ENCODE measurements around the gene SLC25A46.
"Not testable (repeated sequence)": the region's sequence is repeated elsewhere in the genome, so short reads cannot be mapped to it uniquely, and the experiment has no call there.

Gene SLC25A46

GRCh38 chr5:110707260-110707844, 31.5 kb upstream of the SLC25A46 start:
- Histone ChIP-seq H3K4me3 (ENCODE audit: low read depth, low read length) (no peak overlapping the region), H3K27me3 (peaks cover 6% of the 10 kb centered on the region; the same call in 1 of the 2 replicates)

DNA sequence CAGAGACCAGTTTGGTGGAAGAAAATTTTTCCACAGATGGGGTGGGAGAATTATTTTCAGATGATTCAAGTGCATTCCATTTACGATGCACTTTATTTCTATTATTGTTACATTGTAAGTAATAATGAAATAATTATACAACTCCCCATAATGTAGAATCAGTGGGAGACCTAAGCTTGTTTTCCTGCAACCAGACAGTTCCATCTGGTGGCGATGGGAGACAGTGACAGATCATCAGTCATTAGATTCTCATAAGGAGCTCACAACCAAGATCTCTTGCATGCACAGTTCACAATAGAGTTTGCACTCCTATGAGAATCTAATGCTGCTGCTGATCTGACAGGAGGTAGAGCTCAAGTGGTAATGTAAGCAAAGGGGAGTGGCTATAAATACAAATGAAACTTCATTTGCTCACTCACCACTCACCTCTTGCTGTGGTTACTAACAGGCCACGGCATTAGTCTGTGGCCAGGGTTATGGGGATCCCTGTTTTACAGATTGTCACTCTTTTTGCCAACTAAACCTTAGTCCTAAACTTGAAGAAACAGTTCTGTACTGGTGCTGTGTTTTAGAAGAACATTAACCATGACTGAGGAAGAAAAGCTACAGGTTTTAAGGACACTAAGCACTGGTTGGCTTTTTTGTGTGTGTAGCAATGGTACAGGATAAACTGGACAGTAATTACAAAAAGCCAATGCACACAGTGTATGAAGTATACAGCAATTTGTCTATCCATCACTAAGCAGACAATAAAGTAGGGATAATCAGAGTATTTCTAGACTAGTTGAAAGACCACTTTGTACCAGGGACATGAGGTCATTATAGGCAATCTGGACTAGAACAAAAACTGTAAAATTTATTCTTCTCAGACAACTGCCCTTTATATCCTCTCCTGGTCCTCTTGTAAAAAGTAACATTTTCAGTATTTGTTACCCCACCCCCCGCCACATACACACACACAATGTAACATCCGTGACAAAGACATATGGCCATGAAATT, 22.3 kb upstream of the SLC25A46 start:
- H3K36me3 ChIP-seq = no peaks in the 10 kb centered on the region
- no peaks in the 10 kb centered on the region for H3K27me3 ChIP-seq
- DNase-seq = no peak
- H3K9me3 ChIP-seq = no peaks in the 10 kb centered on the region
- no peak overlapping the region for H3K4me3 ChIP-seq (ENCODE audit: low read depth, low read length)
- TF ChIP-seq, protein P1, sequence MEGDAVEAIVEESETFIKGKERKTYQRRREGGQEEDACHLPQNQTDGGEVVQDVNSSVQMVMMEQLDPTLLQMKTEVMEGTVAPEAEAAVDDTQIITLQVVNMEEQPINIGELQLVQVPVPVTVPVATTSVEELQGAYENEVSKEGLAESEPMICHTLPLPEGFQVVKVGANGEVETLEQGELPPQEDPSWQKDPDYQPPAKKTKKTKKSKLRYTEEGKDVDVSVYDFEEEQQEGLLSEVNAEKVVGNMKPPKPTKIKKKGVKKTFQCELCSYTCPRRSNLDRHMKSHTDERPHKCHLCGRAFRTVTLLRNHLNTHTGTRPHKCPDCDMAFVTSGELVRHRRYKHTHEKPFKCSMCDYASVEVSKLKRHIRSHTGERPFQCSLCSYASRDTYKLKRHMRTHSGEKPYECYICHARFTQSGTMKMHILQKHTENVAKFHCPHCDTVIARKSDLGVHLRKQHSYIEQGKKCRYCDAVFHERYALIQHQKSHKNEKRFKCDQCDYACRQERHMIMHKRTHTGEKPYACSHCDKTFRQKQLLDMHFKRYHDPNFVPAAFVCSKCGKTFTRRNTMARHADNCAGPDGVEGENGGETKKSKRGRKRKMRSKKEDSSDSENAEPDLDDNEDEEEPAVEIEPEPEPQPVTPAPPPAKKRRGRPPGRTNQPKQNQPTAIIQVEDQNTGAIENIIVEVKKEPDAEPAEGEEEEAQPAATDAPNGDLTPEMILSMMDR (IDR thresholded peaks at IDR 0.05; ENCODE audit: low read depth, low read length) = peak; percentile 54
- H3K4me1 ChIP-seq = no peaks in the 10 kb centered on the region

More at GRCh38 chr5:110707260-110707844, 31.5 kb upstream of the SLC25A46 start:
- Histone ChIP-seq H3K9me3 (no peaks in the 10 kb centered on the region), H3K36me3 (no peaks in the 10 kb centered on the region), H3K4me1 (no peaks in the 10 kb centered on the region)
- TF ChIP-seq, protein P1 (IDR thresholded peaks at IDR 0.05; ENCODE audit: low read depth, low read length) = no peak
- DNase-seq = no peak

DNA sequence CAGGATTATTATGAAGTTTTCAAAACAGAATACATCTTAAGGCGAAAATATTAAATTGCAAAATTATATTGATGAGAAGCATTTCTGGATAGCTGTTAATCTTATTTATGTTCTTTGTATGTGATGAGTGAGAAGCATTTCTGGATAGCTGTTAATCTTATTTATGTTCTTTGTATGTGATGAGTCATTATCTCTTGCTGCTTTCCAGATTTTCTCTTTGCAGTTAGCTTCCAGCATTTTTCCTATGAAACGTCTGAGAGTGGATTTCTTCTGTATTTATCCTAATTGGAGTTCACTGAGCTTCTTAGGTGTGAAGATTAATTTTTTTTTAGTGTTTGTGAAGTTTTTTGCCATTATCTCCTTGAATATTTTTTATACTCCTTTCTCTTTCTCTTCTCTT, 20.5 kb upstream of the SLC25A46 start:
- Histone ChIP-seq H3K4me1 (no peaks in the 10 kb centered on the region), H3K4me3 (ENCODE audit: low read depth, low read length) (no peak overlapping the region), H3K9me3 (no peaks in the 10 kb centered on the region), H3K27me3 (no peaks in the 10 kb centered on the region), H3K36me3 (no peaks in the 10 kb centered on the region)
- DNase-seq = no peak
- TF ChIP-seq, protein P1 (IDR thresholded peaks at IDR 0.05; ENCODE audit: low read depth, low read length) = no peak

- Histone ChIP-seq H3K36me3 (no peaks in the 10 kb centered on the region), H3K4me3 (ENCODE audit: low read depth, low read length) (peak within 1 kb of the TSS; percentile 84), H3K9me3 (no peaks in the 10 kb centered on the region), H3K27me3 (no peaks in the 10 kb centered on the region; the same call in 1 of the 2 replicates), H3K4me1 (no peaks in the 10 kb centered on the region)
- DNase-seq = peak; percentile 86
- TF ChIP-seq, protein P1 (IDR thresholded peaks at IDR 0.05; ENCODE audit: low read depth, low read length) = no peak
Observed at GRCh38 chr5:110726249-110727024, 12.4 kb upstream of the SLC25A46 start, which contains the start of gene TMEM232. Gene TMEM232 (minus strand): TSS chr5:110726671. CDS start chr5:110667352, 59,319 bp downstream.

DNA sequence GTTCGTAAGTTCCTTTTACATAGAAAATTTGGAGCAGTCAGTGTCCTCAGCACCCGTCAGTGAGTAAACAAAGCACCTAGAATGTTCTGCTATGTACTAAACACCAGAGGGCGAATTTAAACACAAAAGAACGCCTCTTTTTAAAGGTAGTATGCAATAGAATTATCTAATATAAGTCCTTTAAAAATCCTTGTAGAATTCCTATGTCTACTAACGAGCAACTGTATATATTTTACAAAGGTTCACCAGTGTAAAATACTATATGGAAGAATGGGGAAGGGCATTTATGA, 11.8 kb upstream of the SLC25A46 start:
- no peak for DNase-seq
- TF ChIP-seq, protein P1 (IDR thresholded peaks at IDR 0.05; ENCODE audit: low read depth, low read length) = peak; percentile 30
- Histone ChIP-seq H3K4me3 (ENCODE audit: low read depth, low read length) (peak overlapping the region; percentile 84), H3K27me3 (no peaks in the 10 kb centered on the region; the same call in 1 of the 2 replicates), H3K36me3 (no peaks in the 10 kb centered on the region), H3K4me1 (no peaks in the 10 kb centered on the region), H3K9me3 (no peaks in the 10 kb centered on the region)

GRCh38 chr5:110731499-110731898, 7.3 kb upstream of the SLC25A46 start:
- H3K4me1 ChIP-seq; H3K9me3 ChIP-seq; H3K27me3 ChIP-seq; H3K36me3 ChIP-seq; DNase-seq; H3K4me3 ChIP-seq (ENCODE audit: low read depth, low read length): not testable (repeated sequence)

Data from BE2C (cell line).